HepG2 (cell line): Measurements from ENCODE around the gene DAPK1. TPM values are rescaled to one million over a fixed set of nuclear protein-coding genes. Genes with fewer than 3 reads are reported as not detected.

Experiments used
- ATAC-seq: fragments of 200-7000 bp; cut with Tn5 transposase; 3 replicates; pipeline ENCODE4 v1.9.1; 2020; ENCODE audit warnings: mild to moderate bottlenecking, moderate library complexity
- BruUV-seq: library from RNA; stranded (reverse); fragments of 400-500 nt; replicated peaks from 2 replicates; lab custom pipeline; 2021; lab: Mats Ljungman, UMichigan
- CTCF ChIA-PET: fragments of 300-600 bp; formaldehyde crosslinking; extraction: SDS; loops from one replicate; lab custom pipeline; 2021; ENCODE audit warnings: low total read pairs, inconsistent platforms, low intra/inter-chr PET ratio; lab: Yijun Ruan, JAX
- POLR2A ChIA-PET: fragments of 350-600 bp; sonication (Branson Sonifier 250); formaldehyde crosslinking; loops from one replicate; lab custom pipeline; 2020; ENCODE audit warnings: antibody characterized with exemption, inconsistent platforms; lab: Yijun Ruan, JAX
- DNase-seq: peaks from one replicate; pipeline ENCODE4 v3.0.0-alpha.2; 2015; ENCODE audit warnings: low spot score
- FAIRE-seq: peaks from 3 replicates; lab custom pipeline; 2011; peaks lifted over from hg19 to GRCh38; lab: Jason Lieb, UNC
- H2AFZ ChIP-seq: one replicate; pipeline ENCODE4 v1.6.1; 2011; ENCODE audit warnings: low read length, inconsistent platforms
- H3K27ac ChIP-seq: fragments of 300-600 bp; 3 replicates; pipeline ENCODE4 v1.8.0; 2011; ENCODE audit warnings: mixed run types, mild to moderate bottlenecking, mixed read lengths, low read length, inconsistent platforms; ENCODE audit not compliant: insufficient read depth; ENCODE audit errors: extremely low read length
- H3K27me3 ChIP-seq, 2 experiments: fragments of 200-600 bp in 1 of 2; 2 replicates in 1 of 2; 3 replicates in 1 of 2; pipeline versions ENCODE4 v1.6.0 to v1.8.0; 2011; ENCODE audit warnings: low read length in 2 of 2, mild to moderate bottlenecking in 2 of 2, moderate library complexity in 2 of 2, inconsistent platforms in 1 of 2; ENCODE audit not compliant: insufficient read depth in 2 of 2, control insufficient read depth in 1 of 2
- H3K36me3 ChIP-seq, 2 experiments: fragments of 200-600 bp in 1 of 2; replicated peaks in 1 of 2; 2 replicates in 1 of 2; 3 replicates in 1 of 2; pipeline versions ENCODE4 v1.5.1 to v1.8.0; 2011; ENCODE audit warnings: low read length in 2 of 2, inconsistent platforms in 1 of 2; ENCODE audit not compliant: insufficient read depth in 2 of 2, control insufficient read depth in 1 of 2
- H3K4me1 ChIP-seq: 2 replicates; pipeline ENCODE4 v1.5.1; 2012; ENCODE audit warnings: low read length, inconsistent platforms; ENCODE audit not compliant: insufficient read depth
- H3K4me2 ChIP-seq: 2 replicates; pipeline ENCODE4 v1.6.0; 2011; ENCODE audit warnings: low read depth, low read length, inconsistent platforms
- H3K4me3 ChIP-seq, 3 experiments: fragments of 200-600 bp in 1 of 3; sonication (generic), shearing (Covaris generic) in 1 of 3; replicated peaks in 1 of 3; 2 replicates each; pipeline ENCODE4 v1.5.1; 2011 to 2016; ENCODE audit warnings: low read length in 3 of 3, inconsistent platforms in 2 of 3, low read depth in 2 of 3, mild to moderate bottlenecking in 2 of 3, control low read depth in 1 of 3, mixed read lengths in 1 of 3; ENCODE audit not compliant: insufficient read depth in 1 of 3
- H3K79me2 ChIP-seq: one replicate; pipeline ENCODE4 v1.6.1; 2011; ENCODE audit warnings: low read length, inconsistent platforms; ENCODE audit not compliant: insufficient read depth
- H3K9ac ChIP-seq: 2 replicates; pipeline ENCODE4 v1.6.0; 2011; ENCODE audit warnings: mild to moderate bottlenecking, low read depth, low read length, inconsistent platforms; ENCODE audit not compliant: insufficient read depth
- H3K9me3 ChIP-seq: 2 replicates; pipeline ENCODE4 v1.5.1; 2012; ENCODE audit warnings: mild to moderate bottlenecking, low read length
- H4K20me1 ChIP-seq: 2 replicates; pipeline ENCODE4 v1.6.0; 2011; ENCODE audit warnings: inconsistent platforms, mild to moderate bottlenecking, low read length, moderate library complexity; ENCODE audit not compliant: insufficient read depth
- CEBPB ChIP-seq: IDR thresholded peaks from 2 replicates; pipeline ENCODE4 v1.6.1; 2011; ENCODE audit warnings: low read depth, low read length, improper control_type of control experiment, borderline replicate concordance
- EHMT2 ChIP-seq: fragments of 200-600 bp; sonication (generic); IDR thresholded peaks from 2 replicates; pipeline ENCODE4 v1.7.0; 2017; ENCODE audit warnings: antibody characterized with exemption, low read depth, low read length, borderline replicate concordance
- GZF1 ChIP-seq: sonication (generic); formaldehyde crosslinking; IDR thresholded peaks from 2 replicates; pipeline ENCODE4 v1.5.1; 2020; ENCODE audit warnings: mild to moderate bottlenecking, missing genetic modification reagents
- HDAC2 ChIP-seq: sonication (generic); formaldehyde crosslinking; IDR thresholded peaks from 2 replicates; pipeline ENCODE4 v1.4.0; 2020; ENCODE audit warnings: missing genetic modification reagents
- NFAT5 ChIP-seq: sonication (generic); formaldehyde crosslinking; IDR thresholded peaks from 2 replicates; pipeline ENCODE4 v1.4.0; 2020; ENCODE audit warnings: missing genetic modification reagents
- ZFP90 ChIP-seq: sonication (generic); formaldehyde crosslinking; IDR thresholded peaks from 2 replicates; pipeline ENCODE4 v1.8.0; 2022; ENCODE audit warnings: missing genetic modification reagents, mild to moderate bottlenecking, inconsistent platforms, borderline replicate concordance
- ZNF263 ChIP-seq: sonication (generic); formaldehyde crosslinking; IDR thresholded peaks from 2 replicates; pipeline ENCODE4 v1.4.0; 2020; ENCODE audit warnings: missing genetic modification reagents
- ZNF362 ChIP-seq: sonication (generic); formaldehyde crosslinking; IDR thresholded peaks from 2 replicates; pipeline ENCODE4 v1.4.0; 2020; ENCODE audit warnings: missing genetic modification reagents, mild to moderate bottlenecking, borderline replicate concordance
- WGBS: methylation state at CpG from one replicate; pipeline ENCODE4 v1.1.6; 2017; ENCODE audit warnings: low lambda C conversion rate; 5-methylcytosine and 5-hydroxymethylcytosine counted together
- in situ Hi-C: cut with HindIII; loops from 2 replicates; pipeline ENCODE4 v1.10.0; 2017; ENCODE audit warnings: low pct_unique_long_range_greater_than_20kb; ENCODE audit not compliant: extremely low pct_ligation_motif_present
- intact Hi-C: fragments of 100-400 bp; cut with micrococcal nuclease; formaldehyde crosslinking; loops from one replicate; pipeline ENCODE4 v1.10.0; 2022; ENCODE audit not compliant: unreplicated experiment
- polyA plus RNA-seq, 8 experiments: library from polyadenylated mRNA; depleted of rRNA in 3 of 8; stranded (reverse) in 7 of 8; unstranded in 1 of 8; fragments of >200 nt; fragmentation: Illumina TruSeq in 4 of 8; extraction: Trizol in 4 of 8; gene quantifications; 2 replicates each; pipeline versions ENCODE4 v1.2.1 to v1.2.3, GENCODE V29; 2011 to 2016; ENCODE audit warnings: low read depth in 4 of 8, missing spikeins in 1 of 8, mixed read lengths in 1 of 8; ENCODE audit not compliant: insufficient read depth in 1 of 8
- total RNA-seq, 5 experiments: library from RNA; depleted of rRNA; stranded (reverse); fragments of >200 nt; fragmentation: Illumina TruSeq; extraction: Trizol; gene quantifications; 2 replicates each; pipeline ENCODE4 v1.2.3, GENCODE V29; 2016; ENCODE audit warnings: low read depth in 1 of 5
- TF ChIP-seq, protein P1 (sequence below): sonication (generic); formaldehyde crosslinking; conservative IDR thresholded peaks from 2 replicates; pipeline ENCODE4 v1.4.0; 2020; ENCODE audit warnings: mild to moderate bottlenecking, missing genetic modification reagents, moderate library complexity
- TF ChIP-seq, protein P2 (sequence below): sonication (generic); formaldehyde crosslinking; IDR thresholded peaks from 2 replicates; pipeline ENCODE4 v1.5.1; 2020; ENCODE audit warnings: missing genetic modification reagents, mild to moderate bottlenecking, borderline replicate concordance

Gene DAPK1
- total and polyA plus RNA-seq, 2 of the 13 experiments (the other 11 are each of a cell fraction or from before 2014, with no cell fraction given) = 35.7 to 35.9 TPM

DNA sequence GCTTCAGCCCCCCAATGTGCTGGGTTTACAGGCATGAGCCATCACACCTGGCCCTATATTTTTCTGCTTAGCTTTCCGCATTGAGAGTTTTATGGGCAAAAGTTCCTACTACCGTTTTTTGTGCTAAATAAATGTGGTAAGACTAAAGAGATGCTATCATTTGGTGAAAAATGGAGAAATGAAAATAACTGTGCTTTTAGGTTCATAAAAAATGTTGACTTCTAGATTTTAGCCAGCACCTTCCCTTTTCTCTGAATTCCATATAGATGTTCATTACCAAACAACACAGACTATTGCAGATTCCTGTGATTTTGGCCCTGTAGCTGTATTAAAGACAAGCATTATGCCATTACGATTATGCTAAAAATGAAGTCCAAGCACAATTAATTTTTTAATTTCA, 156.3 kb downstream of the DAPK1 start:
- no peak overlapping the region for H2AFZ ChIP-seq
- no peak for FAIRE-seq
- H3K4me3 ChIP-seq = no peak overlapping the region
- no TSS peak for BruUV-seq
- no peak for DNase-seq
- ATAC-seq = no peak
- no peak for TF ChIP-seq ZNF362 (CRISPR knock-in tag)
- no peak for TF ChIP-seq GZF1 (CRISPR knock-in tag)
- TF ChIP-seq, protein P1, sequence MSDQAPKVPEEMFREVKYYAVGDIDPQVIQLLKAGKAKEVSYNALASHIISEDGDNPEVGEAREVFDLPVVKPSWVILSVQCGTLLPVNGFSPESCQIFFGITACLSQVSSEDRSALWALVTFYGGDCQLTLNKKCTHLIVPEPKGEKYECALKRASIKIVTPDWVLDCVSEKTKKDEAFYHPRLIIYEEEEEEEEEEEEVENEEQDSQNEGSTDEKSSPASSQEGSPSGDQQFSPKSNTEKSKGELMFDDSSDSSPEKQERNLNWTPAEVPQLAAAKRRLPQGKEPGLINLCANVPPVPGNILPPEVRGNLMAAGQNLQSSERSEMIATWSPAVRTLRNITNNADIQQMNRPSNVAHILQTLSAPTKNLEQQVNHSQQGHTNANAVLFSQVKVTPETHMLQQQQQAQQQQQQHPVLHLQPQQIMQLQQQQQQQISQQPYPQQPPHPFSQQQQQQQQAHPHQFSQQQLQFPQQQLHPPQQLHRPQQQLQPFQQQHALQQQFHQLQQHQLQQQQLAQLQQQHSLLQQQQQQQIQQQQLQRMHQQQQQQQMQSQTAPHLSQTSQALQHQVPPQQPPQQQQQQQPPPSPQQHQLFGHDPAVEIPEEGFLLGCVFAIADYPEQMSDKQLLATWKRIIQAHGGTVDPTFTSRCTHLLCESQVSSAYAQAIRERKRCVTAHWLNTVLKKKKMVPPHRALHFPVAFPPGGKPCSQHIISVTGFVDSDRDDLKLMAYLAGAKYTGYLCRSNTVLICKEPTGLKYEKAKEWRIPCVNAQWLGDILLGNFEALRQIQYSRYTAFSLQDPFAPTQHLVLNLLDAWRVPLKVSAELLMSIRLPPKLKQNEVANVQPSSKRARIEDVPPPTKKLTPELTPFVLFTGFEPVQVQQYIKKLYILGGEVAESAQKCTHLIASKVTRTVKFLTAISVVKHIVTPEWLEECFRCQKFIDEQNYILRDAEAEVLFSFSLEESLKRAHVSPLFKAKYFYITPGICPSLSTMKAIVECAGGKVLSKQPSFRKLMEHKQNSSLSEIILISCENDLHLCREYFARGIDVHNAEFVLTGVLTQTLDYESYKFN = no peak
- TF ChIP-seq ZNF263 (CRISPR knock-in tag) = no peak
- no peak for TF ChIP-seq NFAT5
- no peak for TF ChIP-seq HDAC2 (CRISPR knock-in tag)
- TF ChIP-seq EHMT2 = no peak
- no peak for TF ChIP-seq CEBPB
- no peak for TF ChIP-seq ZFP90
- TF ChIP-seq, protein P2, sequence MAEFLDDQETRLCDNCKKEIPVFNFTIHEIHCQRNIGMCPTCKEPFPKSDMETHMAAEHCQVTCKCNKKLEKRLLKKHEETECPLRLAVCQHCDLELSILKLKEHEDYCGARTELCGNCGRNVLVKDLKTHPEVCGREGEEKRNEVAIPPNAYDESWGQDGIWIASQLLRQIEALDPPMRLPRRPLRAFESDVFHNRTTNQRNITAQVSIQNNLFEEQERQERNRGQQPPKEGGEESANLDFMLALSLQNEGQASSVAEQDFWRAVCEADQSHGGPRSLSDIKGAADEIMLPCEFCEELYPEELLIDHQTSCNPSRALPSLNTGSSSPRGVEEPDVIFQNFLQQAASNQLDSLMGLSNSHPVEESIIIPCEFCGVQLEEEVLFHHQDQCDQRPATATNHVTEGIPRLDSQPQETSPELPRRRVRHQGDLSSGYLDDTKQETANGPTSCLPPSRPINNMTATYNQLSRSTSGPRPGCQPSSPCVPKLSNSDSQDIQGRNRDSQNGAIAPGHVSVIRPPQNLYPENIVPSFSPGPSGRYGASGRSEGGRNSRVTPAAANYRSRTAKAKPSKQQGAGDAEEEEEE (CRISPR knock-in tag) = no peak
- H3K36me3 ChIP-seq = peaks cover 18 to 44% of the 10 kb centered on the region in 2 experiments; a peak in 4 of 5 replicates
- peaks cover 9% of the 10 kb centered on the region; the same call in 1 of the 2 replicates for H3K4me1 ChIP-seq
- POLR2A ChIA-PET = no interaction called here
- in situ Hi-C loops = loop anchor here (25.0 kb wide), 1 partner anchor 1242 kb away; no protein-coding TSS in a partner anchor
- intact Hi-C loops = no loop called here
- H3K27me3 ChIP-seq = no peaks in the 10 kb centered on the region
- H3K9ac ChIP-seq = no peak overlapping the region
- no peaks in the 10 kb centered on the region for H4K20me1 ChIP-seq
- CTCF ChIA-PET = no interaction called here
- no peak overlapping the region for H3K4me2 ChIP-seq
- no peaks in the 10 kb centered on the region for H3K9me3 ChIP-seq
- H3K79me2 ChIP-seq = no peaks in the 10 kb centered on the region
- no peak overlapping the region for H3K27ac ChIP-seq
- 99% methylated on average over 3 of the region's 3 CpGs for WGBS
